Measurements from ENCODE around the gene UBTD1.

The UBTD1 gene

DNA sequence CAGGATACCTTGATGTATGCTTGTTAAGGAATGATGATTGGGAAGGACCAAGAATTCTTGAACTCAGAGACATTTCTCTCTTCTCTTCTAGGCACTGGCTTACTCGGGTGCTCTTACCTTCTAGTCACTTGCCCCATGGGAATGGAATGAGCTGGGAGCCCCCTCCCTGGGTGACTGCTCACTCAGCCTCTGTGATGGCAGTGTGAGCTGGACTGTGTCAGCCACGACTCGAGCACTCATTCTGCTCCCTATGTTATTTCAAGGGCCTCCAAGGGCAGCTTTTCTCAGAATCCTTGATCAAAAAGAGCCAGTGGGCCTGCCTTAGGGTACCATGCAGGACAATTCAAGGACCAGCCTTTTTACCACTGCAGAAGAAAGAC lies 42.0 kb upstream of the UBTD1 start:
- ChIA-PET POLR2A (no interaction called here), CTCF (interaction anchor here (0.5 to 1.3 kb wide), 4 partner anchors 8 to 126 kb away, joined by 3 to 5 read pairs (median 4); no protein-coding TSS in a partner anchor)
- DNase-seq (ENCODE audit: extremely low spot score) = no peak
- TF ChIP-seq, protein P1, sequence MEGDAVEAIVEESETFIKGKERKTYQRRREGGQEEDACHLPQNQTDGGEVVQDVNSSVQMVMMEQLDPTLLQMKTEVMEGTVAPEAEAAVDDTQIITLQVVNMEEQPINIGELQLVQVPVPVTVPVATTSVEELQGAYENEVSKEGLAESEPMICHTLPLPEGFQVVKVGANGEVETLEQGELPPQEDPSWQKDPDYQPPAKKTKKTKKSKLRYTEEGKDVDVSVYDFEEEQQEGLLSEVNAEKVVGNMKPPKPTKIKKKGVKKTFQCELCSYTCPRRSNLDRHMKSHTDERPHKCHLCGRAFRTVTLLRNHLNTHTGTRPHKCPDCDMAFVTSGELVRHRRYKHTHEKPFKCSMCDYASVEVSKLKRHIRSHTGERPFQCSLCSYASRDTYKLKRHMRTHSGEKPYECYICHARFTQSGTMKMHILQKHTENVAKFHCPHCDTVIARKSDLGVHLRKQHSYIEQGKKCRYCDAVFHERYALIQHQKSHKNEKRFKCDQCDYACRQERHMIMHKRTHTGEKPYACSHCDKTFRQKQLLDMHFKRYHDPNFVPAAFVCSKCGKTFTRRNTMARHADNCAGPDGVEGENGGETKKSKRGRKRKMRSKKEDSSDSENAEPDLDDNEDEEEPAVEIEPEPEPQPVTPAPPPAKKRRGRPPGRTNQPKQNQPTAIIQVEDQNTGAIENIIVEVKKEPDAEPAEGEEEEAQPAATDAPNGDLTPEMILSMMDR (IDR thresholded peaks at IDR 0.05; ENCODE audit: control extremely low read depth, extremely low read depth, low read depth, missing control alignments) = no peak

DNA sequence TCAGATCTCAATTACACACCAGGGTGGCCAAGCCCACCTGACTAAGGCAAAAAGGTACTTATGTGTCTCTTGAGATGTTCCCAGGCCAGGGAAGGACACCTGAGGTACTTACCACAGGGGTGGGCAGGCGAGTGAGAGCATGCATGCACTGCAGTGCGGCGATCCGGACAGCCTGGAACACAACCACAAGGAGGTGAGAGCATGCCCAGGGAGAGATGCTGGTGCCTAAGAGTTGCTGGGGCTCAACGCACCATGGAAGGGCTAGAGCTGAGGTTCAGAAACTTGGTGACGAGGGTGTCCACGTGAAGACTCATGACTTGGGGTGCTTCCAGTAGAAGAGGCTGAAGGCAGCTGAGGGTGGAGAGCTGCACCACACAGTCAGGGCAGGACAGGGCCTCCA lies 39.6 kb upstream of the UBTD1 start:
- ChIA-PET CTCF (interaction anchor here (1.0 to 8.7 kb wide), 3 partner anchors 15 to 94 kb away, joined by 3 to 44 read pairs (median 3); no protein-coding TSS in a partner anchor), POLR2A (no interaction called here)
- no peak for DNase-seq (ENCODE audit: extremely low spot score)
- TF ChIP-seq, protein P1 (IDR thresholded peaks at IDR 0.05; ENCODE audit: control extremely low read depth, extremely low read depth, low read depth, missing control alignments) = no peak

DNA sequence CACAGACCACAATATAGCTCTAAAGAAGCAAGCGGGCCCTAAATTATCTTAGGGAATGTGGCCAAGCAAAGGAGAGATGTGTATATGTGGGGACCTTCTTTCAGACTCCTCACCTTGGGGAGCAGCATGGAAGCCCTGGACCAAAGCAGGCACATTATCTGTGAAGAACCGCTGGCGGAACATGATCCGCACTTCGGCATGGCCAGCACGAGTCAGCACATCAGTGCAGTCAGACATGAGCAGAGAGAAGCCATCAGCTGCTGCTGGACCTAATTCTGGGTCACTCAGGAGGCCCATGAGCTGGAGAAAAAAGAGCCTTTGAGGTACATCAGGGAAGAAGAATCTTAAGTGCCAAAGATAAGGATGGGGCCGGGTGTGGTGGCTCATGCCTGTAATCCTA lies 38.8 kb upstream of the UBTD1 start:
- no peak for DNase-seq (ENCODE audit: extremely low spot score)
- CTCF ChIA-PET = interaction anchor here (1.0 to 8.7 kb wide), 3 partner anchors 14 to 93 kb away, joined by 3 to 44 read pairs (median 3); no protein-coding TSS in a partner anchor
- POLR2A ChIA-PET = no interaction called here
- TF ChIP-seq, protein P1 (IDR thresholded peaks at IDR 0.05; ENCODE audit: control extremely low read depth, extremely low read depth, low read depth, missing control alignments) = no peak

DNA sequence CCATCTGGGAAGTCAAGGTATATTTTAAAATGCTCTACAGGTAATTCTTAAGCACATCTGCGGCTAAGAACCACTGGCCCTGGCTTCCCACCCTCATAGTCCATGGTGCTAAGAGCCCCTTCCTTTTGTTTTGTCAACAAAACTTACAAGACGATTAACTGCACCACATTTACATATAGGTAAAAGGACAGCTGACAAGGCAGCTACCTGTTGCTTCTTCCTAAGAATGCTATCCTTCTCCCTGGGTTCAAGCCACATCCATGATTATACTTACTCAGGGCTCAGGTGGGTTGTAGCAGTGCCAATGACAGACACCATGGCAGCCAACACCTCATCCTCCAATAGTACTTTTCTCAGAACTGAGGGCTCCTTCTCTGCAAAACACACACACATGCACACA lies 36.4 kb upstream of the UBTD1 start:
- DNase-seq (ENCODE audit: extremely low spot score) = no peak
- TF ChIP-seq, protein P1 (IDR thresholded peaks at IDR 0.05; ENCODE audit: control extremely low read depth, extremely low read depth, low read depth, missing control alignments) = no peak
- CTCF ChIA-PET = interaction anchor here (1.0 to 8.7 kb wide), 3 partner anchors 75 to 183 kb away, joined by 3 to 44 read pairs (median 3); no protein-coding TSS in a partner anchor
- POLR2A ChIA-PET = no interaction called here

DNA sequence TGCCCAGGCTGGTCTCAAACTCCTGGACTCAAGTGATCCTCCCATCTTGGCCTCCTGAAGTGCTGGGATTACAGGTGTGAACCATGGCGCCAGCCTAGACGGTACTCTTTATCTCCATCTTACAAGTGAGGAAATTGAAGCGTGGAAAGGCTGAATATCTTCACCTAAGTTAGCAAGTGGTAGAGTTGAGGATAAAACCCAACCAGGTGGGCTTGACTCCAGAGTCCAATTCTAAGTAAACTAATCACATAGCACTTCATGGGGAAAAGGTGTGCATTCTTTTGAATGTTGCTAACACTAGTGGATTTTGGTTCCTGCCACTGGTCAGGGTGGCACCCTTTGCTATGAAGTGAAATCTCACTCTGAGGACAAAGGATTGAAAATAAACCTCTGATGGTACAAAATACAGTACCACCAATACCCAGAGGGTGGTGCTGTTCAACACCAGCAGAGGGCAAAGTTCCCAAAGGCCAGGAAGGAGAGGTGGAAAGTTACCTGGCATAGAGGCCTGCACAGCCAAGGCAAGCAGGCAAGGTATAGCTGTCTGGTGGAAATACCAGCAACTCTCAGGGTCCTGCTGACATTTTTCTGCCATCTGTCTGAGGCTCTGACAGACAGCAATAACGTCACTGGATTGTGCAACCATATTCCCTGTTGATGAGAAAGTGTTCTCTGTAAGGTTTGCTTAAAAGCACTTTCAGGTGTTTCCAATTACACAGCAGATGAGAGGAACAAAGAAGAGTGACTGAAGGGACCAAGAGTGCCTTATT lies 35.2 kb upstream of the UBTD1 start:
- POLR2A ChIA-PET = interaction anchor here (0.6 kb wide), 1 partner anchor 86 kb away, joined by 3 read pairs; no protein-coding TSS in a partner anchor
- CTCF ChIA-PET = interaction anchor here (0.5 to 8.7 kb wide), 7 partner anchors 10 to 184 kb away, joined by 3 to 44 read pairs (median 8); no protein-coding TSS in a partner anchor
- TF ChIP-seq, protein P1 (IDR thresholded peaks at IDR 0.05; ENCODE audit: control extremely low read depth, extremely low read depth, low read depth, missing control alignments) = peak; percentile 75
- DNase-seq (ENCODE audit: extremely low spot score) = peak; percentile 58

DNA sequence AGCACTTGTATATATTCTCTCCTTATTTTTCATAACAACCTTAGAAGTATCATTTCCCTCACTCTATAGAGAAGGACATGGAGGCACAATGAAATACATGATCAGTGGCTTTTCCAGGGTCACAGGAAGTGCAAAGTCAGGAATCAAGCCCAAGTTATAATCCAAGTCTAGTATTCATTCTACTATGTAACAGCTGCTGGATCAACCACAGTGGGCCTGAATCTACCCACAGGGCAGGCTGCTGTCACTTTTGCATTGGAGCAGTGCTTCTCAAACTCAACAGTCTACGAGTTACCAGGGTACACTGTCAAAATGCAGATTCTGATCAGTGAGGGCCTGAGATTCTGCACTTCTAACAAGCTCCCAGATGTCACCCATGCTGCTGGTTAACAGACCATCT lies 34.5 kb upstream of the UBTD1 start:
- TF ChIP-seq, protein P1 (IDR thresholded peaks at IDR 0.05; ENCODE audit: control extremely low read depth, extremely low read depth, low read depth, missing control alignments) = no peak
- CTCF ChIA-PET = interaction anchor here (0.5 to 8.7 kb wide), 10 partner anchors 8 to 183 kb away, joined by 3 to 44 read pairs (median 3); no protein-coding TSS in a partner anchor
- POLR2A ChIA-PET = interaction anchor here (0.6 kb wide), 1 partner anchor 85 kb away, joined by 3 read pairs; no protein-coding TSS in a partner anchor
- DNase-seq (ENCODE audit: extremely low spot score) = no peak

Data from GM10248 (cell line).